Skeletal muscle cell (primary cell): ENCODE measurements around the gene SSTR3.
A peak's percentile ranks its signal among the peaks of the same experiment; 100 is the strongest.

Experiments
- DNase-seq: peaks from one replicate; pipeline ENCODE4 v3.0.0-alpha.2; 2010; ENCODE audit warnings: low read depth
- H3K4me3 ChIP-seq: 2 replicates; pipeline ENCODE4 v1.5.1; 2011; ENCODE audit warnings: low read depth, mild to moderate bottlenecking, control low read depth, low read length, moderate library complexity

The SSTR3 gene

DNA sequence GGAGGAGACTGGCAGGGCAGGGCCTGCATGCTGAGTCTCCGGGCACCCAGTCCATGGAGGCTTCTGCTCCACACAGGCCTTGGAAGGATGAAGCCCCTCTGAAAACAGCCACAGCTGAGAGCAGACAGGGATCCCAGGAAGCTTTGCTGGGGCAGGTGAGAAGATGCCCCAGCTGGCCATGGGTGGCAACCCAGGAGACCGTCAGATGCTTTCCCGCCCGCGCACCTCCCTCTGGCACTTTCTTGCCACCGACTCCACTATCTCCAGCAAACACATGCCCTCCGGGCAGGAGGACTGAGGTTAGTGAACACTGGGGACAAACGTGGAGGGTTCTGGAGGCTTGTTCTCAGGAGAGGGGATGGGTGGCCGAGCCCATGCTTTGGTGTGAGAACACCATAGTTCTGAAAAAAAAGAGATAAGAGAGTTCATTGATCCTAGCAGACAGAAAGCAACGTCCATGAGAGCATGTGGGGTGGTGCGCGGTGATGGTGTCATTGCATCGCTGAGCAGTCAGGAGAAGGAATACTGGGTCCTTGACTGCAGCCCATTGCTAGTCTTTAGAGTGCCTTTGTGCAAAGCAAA is 26.5 kb downstream of the SSTR3 start:
- DNase-seq = no peak
- no peak overlapping the region for H3K4me3 ChIP-seq

- H3K4me3 ChIP-seq = no peak overlapping the region
- no peak for DNase-seq
Observed at GRCh38 chr22:37184816-37185541, 27.3 kb downstream of the SSTR3 start.

- DNase-seq = no peak
- no peak overlapping the region for H3K4me3 ChIP-seq
Observed at GRCh38 chr22:37184380-37184755, 27.9 kb downstream of the SSTR3 start.

DNA sequence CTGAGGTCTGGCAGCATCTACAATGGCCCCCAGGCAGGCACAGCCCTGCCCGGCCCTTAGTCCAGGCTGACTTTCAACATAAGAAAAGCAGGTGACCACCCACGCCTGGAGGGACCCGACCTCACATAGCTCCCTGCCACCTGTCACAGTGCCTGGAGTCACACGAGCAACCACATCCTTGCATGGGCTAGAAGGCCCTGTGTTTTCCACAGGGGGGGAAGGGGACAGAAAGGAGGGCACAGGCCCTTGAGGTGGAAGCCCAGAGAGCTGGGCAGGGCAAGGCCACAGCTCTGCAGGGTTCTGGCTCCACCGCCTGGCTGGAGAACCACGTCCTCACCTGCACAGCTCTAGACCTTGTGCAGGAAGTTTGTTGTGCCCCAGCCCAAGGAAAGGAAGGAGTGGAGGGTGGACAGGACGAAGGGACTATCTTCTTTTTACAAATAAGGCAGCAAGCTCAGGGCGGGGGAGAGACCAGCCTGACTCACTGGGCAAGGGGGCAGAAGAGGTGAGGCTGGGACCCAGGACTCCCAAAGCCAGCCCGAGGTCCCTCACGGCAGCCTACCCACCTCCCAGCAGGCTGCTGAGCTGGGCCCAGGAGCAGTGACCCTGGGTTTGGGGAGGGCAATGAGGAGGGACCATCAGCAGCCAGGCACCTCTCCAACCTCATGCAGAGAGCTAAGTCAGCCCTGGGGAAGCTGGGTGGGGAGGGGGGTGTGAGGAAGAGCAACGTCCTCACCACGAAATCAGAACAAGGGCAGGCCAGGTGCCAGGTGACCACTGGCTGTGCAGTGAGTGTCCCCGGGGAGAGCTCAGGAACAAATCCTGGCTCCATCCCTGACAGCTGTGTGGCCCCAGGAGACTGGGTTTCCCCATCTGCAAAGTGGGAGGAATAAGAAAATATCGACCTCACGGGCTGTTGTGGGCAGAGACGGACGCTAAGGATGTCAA is 28.6 kb downstream of the SSTR3 start:
- no peak for DNase-seq
- H3K4me3 ChIP-seq = no peak overlapping the region

DNA sequence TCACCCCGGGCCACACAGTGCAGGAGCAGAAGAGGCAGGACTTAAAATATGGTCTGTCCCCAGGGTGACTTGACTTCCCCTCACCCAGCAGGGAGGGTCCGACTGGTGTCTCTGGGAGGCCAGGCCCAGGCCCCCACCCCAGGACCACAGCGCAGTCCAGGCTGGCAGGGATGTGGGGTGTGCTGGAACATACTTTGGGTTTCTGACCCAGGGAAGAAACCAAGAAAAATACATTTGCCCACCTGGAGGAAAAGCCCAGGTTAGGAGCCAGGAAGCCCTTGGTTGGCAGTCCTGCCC is 29.4 kb downstream of the SSTR3 start:
- DNase-seq = no peak
- no peak overlapping the region for H3K4me3 ChIP-seq

GRCh38 chr22:37182101-37182948 is 30.0 kb downstream of the SSTR3 start:
- DNase-seq = no peak
- no peak overlapping the region for H3K4me3 ChIP-seq

DNA sequence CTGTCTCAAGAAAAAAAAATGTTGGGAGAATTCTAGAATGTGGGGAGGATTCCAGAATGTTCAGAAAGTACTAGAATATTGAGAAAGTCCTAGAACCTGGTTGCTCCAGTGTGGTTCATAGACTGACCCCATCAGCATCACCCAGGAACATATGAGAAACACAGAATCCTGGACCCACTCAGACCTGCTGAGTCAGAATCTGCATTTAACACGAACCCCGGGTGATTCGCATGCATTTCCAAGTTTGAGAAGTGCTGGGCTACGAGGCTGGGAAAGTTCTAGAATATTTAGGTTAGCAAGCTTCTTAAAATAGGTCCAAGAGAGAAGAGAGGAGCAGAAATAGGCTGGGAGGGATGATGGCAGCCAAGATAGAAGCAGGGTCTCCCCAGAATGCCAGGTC is 30.6 kb downstream of the SSTR3 start:
- DNase-seq = no peak
- H3K4me3 ChIP-seq = no peak overlapping the region

- no peak for DNase-seq
- H3K4me3 ChIP-seq = no peak overlapping the region
Observed at GRCh38 chr22:37180531-37181231, 31.6 kb downstream of the SSTR3 start.

GRCh38 chr22:37179622-37180420 is 32.5 kb downstream of the SSTR3 start:
- H3K4me3 ChIP-seq = no peak overlapping the region

DNA sequence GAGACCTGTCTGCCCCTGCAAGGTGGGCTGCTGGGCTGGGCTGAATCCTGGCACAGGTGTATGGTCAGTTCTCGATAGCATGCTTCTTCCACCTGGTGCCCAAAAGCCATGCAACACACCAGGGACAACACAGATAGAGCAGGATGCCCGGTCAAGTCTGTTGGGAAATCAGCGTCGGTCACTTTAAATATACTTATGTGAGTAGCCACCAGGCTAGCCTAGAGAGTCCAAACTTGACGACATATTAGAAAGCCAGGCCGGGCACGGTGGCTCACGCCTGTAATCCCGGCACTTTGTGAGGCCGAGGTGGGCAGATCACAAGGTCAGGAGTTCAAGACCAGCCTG is 33.2 kb downstream of the SSTR3 start:
- no peak for DNase-seq
- no peak overlapping the region for H3K4me3 ChIP-seq

More at GRCh38 chr22:37179622-37180420, 32.5 kb downstream of the SSTR3 start:
- DNase-seq = no peak

- H3K4me3 ChIP-seq = no peak overlapping the region
- DNase-seq = no peak
Observed at GRCh38 chr22:37178350-37179125, 33.7 kb downstream of the SSTR3 start.

DNA sequence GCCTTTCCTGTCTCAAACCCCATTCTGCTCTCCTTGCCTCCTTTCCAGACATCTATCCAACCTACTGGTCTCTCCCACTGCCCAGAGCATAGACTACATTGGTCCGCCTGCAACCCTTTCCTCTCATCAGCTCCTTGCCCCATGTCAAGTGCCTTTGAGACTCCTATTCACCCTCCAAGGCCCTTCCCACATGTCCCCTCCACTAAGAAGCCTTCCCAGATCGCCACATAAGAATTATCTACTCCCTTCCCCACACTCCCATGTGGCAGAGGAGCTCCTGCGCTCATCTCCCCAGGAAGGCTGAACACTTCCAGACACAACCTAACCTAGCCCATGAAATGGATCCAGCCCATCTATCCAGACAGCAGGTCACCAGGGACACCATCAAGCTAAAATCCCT is 34.5 kb downstream of the SSTR3 start:
- no peak for DNase-seq
- no peak overlapping the region for H3K4me3 ChIP-seq

- no peak overlapping the region for H3K4me3 ChIP-seq
- no peak for DNase-seq
Observed at GRCh38 chr22:37177221-37177620, 35.1 kb downstream of the SSTR3 start.

DNA sequence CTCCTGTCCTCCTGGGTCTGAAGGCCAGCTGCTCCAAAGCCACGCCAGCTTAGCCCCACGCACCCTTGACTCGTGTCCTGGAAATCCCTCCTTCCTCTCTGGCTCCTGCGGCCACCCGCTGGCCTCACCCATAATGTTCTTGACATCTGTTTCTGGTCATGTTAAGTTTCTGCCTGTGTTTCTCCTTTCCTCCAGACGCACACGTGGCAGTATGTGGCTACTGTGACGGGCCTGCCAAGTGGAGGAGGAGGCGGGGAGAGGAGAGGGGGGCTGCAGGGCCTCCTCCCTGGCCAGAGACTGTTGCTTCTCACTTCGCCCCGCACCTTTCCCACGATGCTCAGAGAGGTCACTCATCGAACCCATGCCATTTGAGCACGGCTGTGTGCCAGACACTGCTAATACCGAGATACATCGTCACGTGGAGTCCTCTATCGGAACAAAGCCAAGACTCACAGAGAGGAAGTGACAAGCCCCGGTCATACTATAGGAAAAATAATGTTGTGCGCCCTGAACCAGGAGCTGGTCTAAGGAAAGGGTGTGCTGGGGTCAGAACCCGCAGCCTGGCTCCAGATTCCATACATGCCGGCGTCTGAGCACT is 35.7 kb downstream of the SSTR3 start:
- no peak overlapping the region for H3K4me3 ChIP-seq
- peak; percentile 67 for DNase-seq

DNA sequence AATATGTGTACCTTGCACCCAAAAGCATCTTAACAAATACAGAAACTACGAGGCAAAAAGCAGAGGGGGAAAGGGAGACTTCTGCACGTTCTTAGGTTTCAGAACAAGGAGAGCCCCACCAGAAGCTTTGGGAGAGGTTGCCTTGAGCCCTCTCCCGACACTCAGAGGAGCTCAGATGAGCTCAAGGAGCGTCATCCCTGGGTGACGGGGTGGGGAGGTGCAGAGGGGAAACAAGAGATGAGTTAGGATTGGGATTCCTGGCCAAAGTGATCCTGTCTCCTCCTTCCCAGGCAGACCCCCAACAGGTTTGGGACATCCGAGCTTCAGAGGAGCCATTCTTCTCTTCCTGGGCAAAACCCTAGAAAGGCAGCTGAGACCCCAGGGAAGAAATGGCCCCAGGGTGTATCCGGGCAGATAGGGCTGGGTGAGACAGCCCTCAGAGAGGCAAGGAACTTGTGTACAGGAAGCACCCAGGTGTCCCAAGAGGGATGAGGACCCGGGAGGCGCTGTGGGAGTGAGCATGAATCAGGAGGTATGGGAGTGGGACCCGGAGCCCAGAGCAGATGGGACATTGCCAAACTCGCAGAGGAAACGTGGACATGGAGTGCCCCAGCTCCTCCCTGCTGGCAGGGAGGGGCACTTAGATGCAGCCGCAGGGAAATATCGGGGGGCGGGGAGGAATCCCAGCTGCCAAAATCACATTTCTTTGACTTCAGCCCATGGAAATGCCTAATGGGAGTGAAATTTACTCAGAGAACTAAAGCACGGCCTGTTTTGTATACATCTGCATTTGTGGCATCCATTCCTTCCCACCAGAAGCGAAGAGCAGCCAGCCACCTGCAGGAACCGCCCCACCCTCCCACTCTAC is 36.6 kb downstream of the SSTR3 start:
- no peak overlapping the region for H3K4me3 ChIP-seq
- no peak for DNase-seq

DNA sequence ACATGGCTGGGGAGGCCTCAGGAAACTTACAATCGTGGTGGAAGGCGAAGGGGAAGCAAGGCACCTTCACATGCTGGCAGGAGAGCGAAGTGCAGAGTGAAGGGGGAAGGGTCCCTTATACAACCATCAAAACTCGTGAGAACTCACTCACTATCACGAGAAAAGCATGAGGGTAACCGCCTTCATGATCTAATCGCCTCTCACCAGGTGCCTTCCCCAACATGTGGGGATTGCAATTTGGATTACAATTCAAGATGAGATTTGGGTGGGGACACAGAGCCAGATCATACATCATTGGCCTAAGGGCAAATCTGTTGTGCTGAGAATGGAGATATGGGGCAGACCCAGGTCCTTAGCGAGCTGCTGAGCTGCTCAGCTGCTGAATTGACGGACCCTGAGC is 37.3 kb downstream of the SSTR3 start:
- DNase-seq = no peak

More for the DNA sequence above, 37.3 kb downstream of the SSTR3 start:
- H3K4me3 ChIP-seq = no peak overlapping the region
